Activated CD8-positive, alpha-beta memory T cell treated with anti-CD3 and anti-CD28 coated beads for 1 hour (primary cell): ENCODE results near the gene KLHL40.

ENCODE experiments used
- DNase-seq, 2 donors: peaks; one replicate each; pipeline ENCODE4 v3.0.0-alpha.2; 2020; ENCODE audit warnings: low read depth in 1 of 2; ENCODE audit errors: extremely low read depth in 1 of 2

KLHL40 gene

DNA sequence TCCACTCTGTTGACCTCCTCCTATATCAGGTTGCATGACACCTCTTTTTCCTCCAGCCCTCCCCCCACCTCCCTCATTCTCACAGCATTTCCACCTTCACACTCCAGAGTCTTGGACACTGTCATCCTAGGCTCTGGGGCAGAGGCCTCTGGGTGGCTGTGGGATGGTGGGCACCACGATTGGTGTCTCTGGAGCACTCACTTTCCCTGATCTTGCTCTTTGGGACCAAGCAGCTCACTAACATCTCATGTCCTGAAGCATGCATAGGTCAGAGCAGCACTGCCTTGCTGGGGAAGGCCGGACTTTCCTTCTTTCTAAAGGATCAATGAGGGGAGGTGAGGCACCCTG lies 16.9 kb upstream of the KLHL40 start:
- no peak for DNase-seq

DNA sequence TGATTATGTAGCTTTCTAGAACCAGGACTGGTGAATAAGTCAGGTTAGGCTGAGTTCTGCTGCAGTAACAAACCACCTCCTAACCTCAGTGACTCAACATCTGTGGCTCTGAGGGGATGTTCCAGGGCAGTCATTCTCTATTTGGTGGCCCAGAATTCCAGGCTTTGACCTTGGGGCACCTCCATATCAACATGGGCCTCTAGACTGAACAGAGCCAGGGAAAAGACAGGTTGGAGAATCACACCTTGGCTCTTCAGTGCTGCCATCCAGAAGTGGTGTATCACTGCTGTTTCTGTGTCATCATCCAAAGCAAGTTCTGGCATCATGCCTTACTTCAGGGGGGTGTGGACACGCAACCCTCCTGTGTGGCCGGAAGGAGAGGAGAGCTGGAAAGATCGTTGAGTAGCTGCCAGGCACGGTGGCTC lies 16.5 kb upstream of the KLHL40 start:
- DNase-seq = no peak

DNA sequence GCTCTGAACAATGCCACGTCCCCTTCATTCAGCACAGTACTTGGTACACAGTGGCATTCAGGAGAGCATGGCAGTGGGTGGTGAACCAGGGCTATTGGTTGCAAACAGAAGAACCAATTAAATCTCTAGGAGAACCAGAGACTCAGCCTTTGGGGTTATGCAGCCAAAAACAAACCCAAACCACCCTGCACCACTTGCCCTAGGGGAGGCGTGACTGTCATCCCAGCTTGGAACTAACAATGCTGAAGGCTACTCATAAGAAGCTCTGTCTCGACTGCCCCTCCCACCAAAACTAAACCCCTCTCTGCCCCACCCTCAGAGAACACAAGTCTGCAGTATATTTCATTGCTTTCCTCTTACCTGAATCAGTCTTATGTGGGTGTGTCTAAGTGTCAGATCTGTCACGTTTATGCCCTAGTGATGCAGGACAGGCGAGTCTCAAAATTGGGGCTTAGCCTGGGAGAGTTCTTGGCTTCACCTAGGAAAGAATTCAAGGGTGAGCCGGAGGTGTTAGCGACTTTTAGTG lies 15.2 kb upstream of the KLHL40 start:
- no peak for DNase-seq

DNA sequence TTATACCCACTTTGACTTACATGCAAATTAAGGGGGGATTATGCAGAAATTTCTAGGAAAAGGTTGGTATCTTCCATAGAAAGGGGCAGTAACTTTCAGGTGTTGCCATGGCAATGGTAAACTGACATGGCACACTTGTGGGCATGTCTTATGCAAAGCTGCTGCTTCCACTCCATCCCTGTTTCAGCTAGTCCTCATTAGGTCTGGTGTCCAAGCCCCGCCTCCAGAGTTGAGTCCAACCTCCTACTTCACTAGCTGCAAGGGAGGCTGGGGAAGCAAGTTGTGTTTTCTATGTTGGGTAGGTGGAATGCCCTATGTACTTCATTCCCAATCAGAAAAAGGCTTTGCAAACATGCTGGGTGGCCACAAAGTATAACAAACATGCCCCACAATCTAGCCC lies 14.7 kb upstream of the KLHL40 start:
- no peak for DNase-seq

DNA sequence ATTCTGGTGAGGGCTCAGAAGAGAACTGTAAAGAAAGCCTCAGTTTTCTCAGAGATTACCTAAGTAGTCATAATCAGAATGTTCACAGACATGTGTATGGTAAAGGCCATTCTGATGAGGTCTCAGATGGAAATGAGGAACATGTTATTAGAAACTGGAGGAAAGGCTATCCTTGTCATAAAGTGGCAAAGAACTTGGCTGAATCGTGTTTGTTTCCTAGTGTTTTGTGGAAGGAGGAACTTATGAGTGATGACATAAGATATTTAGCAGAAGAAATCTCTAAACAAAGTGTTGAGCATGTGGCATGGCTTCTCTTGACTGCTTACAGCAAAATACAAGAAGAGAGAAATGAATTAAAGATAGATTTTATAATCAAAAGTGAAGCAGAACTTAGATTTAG lies 12.8 kb upstream of the KLHL40 start:
- DNase-seq = no peak

DNA sequence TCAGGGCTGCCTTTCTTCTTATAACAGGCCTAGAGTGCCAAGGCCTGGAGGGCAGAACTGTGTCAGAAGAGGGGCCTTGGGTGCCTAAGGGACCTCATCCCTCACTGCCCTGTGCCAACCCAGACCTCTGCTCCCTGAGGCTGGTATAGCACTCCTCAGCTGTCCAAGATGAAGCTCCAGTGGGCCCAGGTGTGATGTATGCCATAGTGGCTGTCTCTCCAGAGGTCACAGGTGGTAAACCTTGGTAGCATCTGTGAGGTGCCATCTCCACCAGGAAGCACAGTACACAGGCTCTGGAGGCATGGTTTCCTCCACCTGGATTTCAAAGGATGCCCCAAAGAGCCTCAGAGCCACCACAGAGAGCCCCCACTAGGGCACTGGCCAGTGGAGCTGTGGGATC lies 12.3 kb upstream of the KLHL40 start:
- no peak for DNase-seq

DNA sequence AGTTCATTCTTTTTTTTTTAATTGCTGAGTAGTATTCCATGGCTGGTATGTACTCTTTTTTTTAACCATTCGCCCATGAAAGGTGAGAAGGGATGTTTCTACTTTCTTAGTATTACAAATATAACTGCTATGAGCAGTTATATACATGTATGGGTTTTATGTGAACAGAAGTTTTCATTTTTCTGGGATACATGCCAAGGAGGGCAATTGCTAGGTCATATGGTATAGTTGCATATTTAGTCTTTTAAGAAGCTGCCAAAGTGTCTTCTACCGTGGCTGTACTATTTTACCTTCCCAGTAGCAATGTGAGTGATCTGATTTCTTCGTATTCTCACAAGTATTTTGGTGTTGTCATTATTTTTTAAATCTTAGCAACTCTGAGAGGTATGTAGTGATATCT lies 11.2 kb upstream of the KLHL40 start:
- DNase-seq = no peak

DNA sequence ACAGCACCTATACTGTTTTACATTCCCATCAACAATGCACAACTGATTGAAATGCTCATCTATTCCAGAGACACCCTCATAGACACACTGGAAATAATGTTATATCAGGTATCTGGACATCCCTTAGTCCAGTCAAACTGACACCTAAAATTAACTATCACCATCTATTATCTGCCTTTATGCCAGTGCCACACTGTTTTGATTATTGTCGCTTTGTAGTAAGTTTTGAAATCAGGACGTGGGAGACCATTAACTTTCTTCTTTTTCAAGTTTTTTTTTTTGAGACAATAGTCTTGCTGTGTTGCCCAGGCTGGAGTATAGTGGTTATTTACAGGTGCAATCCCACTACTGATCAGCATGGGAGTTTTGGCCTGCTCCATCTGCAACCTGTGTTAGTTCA lies 9.4 kb upstream of the KLHL40 start:
- no peak for DNase-seq

DNA sequence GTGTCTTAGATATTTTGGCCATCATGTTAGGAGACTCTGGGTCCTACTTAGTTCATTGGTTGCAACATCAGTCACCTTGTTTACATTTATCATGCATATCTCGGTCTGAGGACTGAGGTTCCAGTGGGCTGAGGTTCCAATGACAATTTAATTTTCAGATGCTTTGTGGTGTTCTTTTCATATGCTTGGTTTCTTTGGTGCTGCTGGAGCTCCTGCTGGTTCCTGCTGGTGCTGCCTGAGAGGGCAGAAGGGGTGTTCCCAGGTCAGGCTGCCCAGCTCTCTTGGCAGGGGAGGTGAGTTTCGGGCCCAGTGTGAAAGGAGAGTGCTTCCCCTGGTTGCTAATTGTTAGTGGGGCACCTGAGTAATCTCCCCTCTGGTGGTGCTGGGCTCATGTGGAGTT lies 6.9 kb upstream of the KLHL40 start:
- DNase-seq = no peak

DNA sequence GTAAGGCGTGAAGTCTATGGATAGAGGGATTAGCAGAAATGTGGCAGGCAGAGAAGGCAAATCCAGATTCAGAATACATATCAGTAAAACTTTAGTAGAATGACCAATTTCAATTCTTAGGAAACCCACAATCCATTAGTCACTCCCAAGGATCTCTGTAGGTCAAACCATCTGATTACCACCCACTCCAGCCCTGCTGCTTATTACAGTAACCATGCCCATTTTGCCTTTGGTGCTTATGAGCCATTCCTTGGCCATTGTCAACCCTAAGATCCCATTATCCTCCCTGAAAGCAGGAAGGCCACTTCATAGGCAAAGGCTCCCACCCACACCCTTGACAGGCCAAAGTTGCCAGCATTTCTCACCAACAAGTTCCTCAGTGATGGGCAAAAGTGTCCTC lies 5.1 kb upstream of the KLHL40 start:
- DNase-seq = no peak

DNA sequence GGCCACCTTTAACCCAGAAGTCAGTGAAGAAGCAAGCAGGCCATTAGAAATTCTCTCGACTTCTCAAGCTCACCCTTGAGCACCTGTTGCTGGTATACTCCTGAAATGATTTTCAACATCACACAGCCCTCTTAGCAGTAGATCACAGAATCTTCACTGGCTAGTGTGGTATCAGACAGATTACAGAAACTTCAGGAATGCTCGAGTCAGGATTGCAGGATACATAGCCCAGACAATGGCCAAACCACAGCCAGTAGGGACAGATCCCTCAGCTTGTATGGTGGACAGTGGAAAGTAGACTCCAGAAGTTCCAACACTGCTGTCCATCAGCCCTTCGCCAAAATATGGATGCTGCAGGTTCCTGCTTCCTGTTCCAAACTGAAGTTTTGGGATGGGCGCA lies 4.5 kb upstream of the KLHL40 start:
- DNase-seq = no peak

DNA sequence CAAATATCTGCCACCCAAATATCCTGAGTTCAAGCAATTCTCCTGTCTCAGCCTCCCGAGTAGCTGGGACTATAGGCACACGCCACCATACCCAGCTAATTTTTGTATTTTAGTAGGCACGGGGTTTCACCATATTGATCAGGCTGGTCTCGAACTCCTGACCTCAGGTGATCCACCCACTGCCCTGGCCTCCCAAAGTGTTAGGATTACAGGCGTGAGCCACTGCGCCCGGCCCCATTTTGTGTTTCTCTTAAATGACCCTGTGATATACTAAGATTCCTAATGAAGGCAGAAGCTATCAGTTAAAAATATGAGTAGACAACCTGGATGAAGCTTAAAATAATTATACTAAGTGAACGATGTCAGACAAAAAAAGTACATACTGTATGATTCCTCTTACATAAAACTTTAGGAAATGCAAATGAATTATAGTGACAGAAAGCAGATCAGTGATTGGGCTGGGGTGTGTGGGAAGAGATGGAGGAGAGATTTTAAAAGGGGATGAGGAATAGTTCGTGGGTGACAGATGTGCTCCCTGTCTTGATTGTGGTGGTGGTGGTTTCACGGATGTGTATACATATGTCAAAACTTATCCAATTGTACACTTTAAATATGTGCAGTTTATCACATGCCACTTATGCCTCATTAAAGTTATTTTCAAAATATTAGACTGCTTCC lies 3.8 kb upstream of the KLHL40 start:
- DNase-seq = no peak

DNA sequence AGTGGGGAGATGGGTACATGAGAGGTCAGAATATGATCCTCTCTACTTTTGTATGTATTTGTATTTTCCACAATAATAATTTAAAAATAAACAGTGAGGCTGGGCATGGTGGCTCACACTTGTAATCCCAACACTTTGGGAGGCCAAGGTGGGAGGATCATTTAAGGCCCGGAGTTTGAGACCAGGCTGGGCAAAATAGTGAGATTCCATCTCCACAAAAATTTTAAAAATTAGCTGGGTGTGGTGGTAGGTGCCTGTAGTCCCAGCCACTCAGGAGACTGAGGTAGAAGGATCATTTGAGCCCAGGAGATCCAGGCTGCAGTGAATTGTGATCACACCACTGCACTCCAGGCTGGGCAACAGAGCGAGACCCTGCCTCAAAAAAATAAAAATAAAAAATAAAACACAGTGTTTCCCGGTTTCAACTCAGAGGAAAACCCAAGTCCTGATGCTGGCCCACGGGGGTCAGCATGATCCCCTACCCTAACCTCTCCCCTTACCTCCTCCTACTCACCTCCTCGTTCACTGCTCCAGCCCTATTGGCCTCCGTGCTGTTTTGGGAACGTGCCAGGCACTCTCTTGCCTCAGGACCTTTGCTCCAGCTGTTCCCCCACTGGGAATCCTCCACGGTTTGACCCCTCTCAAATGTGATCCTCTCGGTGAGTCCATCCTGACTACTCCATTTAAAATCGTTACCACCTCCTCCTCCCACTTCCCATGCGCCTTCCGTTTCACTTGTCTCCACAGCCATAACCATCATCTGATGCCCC lies 2.9 kb upstream of the KLHL40 start:
- no peak for DNase-seq

DNA sequence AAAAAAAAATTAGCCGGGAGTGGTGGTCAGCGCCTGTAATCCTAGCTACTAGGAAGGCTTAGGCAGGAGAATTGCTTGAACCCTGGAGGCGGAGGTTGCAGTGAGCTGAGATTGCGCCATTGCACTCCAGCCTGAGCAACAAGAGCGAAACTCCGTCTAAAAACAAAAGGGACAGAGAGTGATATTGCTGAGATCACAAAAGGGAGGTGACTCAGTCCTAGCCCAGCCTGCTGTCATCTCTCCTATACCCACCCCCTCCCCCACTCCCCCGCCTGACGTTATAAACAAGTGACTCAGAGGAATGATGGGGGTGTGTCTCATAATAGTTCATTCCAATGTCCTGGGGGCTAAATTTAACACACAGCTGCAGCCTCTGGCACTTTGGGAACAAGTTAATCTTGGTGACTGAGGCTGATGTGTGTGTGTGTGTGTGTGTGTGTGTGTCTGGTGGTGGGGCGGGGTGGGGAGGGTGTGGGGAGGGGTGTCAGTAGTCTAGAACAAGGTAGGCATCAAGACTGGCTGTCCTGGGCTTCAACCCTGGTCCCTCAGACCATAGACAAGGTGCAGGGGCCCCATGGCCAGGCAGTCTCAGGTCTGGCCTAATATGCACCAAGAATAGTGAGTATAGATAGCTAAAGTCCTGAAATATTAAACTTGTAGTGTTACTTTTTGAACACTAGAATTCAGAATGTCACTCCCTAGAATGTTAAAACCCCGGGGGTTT lies 1.3 kb upstream of the KLHL40 start:
- DNase-seq = no peak

DNA sequence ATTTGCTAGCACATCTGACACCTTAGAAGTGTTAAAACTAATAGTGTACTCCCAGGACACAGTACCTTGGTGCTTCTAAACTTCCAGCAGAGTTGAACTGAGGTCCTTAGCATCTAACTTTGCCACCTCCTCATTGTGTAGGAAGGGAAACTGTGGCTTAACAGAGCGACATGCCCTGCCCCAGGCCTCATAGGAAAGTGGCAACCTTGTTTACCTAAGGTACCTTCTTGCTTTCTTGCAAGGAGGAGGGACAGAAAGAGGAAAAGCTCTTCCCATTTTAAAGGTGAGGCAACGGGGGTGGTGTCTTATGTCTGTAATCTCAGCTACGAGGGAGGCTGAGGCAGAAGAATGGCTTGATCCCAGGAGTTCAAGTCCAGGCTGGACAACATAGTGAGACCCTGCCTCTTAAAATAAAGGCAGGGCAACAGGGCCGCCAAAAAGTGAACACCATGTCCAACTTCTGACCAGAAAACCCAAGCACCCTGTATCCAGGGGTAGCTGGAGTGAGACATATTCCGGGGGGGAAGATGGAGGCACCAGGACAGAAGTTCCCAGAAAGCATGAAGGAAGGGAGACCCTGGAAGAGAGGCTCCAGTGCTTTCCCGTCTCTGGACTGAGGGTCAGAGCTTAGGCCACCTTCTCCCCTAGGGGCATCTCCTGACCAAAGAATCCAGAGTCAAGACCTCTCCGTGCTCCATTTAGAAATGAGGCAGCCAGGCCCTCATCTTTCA lies 540 bp upstream of the KLHL40 start:
- DNase-seq = no peak

DNA sequence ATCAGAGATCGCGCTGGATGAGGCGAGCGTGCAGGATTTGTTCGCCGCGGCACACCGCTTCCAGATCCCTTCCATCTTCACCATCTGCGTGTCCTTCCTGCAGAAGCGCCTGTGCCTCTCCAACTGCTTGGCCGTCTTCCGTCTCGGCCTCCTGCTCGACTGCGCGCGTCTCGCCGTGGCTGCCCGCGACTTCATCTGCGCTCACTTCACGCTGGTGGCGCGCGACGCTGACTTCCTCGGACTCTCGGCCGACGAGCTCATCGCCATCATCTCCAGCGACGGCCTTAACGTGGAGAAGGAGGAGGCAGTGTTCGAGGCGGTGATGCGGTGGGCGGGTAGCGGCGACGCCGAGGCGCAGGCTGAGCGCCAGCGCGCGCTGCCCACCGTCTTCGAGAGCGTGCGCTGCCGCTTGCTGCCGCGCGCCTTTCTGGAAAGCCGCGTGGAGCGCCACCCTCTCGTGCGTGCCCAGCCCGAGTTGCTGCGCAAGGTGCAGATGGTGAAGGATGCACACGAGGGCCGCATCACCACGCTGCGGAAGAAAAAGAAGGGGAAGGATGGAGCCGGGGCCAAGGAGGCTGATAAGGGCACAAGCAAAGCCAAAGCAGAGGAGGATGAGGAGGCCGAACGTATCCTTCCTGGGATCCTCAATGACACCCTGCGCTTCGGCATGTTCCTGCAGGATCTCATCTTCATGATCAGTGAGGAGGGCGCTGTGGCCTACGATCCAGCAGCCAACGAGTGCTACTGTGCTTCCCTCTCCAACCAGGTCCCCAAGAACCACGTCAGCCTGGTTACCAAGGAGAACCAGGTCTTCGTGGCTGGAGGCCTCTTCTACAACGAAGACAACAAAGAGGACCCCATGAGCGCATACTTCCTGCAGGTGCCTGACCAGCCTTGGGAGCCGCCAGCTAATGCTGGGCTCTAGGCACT lies 819 bp downstream of the KLHL40 start:
- no peak for DNase-seq

DNA sequence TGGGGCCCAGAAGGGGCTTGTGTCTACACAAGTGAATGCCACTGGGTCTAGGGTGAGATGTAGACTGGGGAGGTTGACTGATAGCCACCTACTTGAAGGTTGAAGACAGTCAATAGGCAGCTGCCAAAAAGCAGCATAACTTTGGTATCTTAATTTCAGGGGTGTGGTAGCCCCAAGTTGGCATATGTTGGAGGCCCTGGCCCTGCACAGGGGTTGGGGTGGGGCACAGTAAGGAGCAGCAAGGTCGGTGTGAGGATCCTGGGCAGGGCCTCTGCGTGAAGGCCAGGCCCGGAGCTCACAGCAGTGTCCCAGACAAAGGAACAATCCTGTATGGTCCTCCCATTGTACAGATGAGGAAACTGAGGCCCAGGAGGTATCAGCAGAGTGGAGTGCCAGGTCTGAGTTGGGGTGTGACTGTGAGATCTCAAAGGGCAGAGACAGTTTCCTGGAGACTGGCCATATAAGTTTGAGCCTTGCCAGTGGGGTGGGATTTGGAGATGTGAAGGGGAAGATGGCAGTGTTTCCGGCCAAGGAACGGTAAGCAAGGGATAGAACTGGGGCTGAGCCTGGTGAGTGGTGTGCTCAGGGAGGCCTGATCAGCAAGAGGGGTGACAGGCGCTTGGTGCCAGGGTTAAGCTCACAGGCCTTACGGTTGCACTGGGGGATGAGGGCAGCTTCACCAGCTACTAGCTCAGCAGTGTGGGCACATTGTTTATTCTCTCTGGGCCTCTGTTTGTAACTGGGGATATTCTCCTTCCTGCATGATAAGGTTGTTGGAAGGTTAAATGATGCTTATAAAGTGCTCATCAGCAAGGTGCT lies 1.7 kb downstream of the KLHL40 start:
- no peak for DNase-seq

DNA sequence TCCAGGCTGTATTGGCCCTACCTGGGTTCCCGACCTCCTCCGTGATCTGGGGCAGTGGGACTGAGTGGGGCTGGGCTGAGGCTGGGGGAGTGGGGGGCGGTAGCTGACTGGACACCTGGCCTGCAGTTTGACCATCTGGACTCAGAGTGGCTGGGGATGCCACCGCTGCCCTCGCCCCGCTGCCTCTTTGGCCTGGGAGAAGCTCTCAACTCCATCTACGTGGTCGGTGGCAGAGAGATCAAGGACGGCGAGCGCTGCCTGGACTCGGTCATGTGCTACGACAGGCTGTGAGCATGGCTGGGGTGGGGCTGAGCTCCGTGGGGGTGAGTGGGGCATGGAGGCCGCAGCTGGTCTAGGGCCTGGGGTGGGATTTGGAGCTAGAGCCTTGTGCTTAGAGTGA lies 2.7 kb downstream of the KLHL40 start:
- DNase-seq = no peak
